K562 (cell line): ENCODE results near the gene PIK3CA. TPM values are rescaled to one million over a fixed set of nuclear protein-coding genes. Genes with fewer than 3 reads are reported as not detected.

ENCODE experiments used
- ARHGAP35 ChIP-seq: fragments of 450-650 bp; IDR thresholded peaks from 2 replicates; pipeline ENCODE4 v1.6.1; 2018; ENCODE audit not compliant: partially characterized antibody
- CAMTA2 ChIP-seq: fragments of 250-450 bp; sonication (Bioruptor Pico); conservative IDR thresholded peaks from 2 replicates; pipeline ENCODE4 v1.5.1; 2022
- CHAMP1 ChIP-seq: fragments of 450-650 bp; IDR thresholded peaks from 2 replicates; pipeline ENCODE4 v1.6.1; 2016; ENCODE audit warnings: mild to moderate bottlenecking
- ELK3 ChIP-seq: fragments of 450-650 bp; formaldehyde crosslinking; IDR thresholded peaks from 2 replicates; pipeline ENCODE4 v1.4.0; 2020; ENCODE audit warnings: mild to moderate bottlenecking
- GATAD2B ChIP-seq: fragments of 450-650 bp; IDR thresholded peaks from 2 replicates; pipeline ENCODE4 v1.6.1; 2017; ENCODE audit warnings: mild to moderate bottlenecking, borderline replicate concordance
- HMG20B ChIP-seq: fragments of 250-450 bp; sonication (Bioruptor Pico); IDR thresholded peaks from 2 replicates; pipeline ENCODE4 v1.5.0; 2021; ENCODE audit warnings: mild to moderate bottlenecking
- L3MBTL2 ChIP-seq: fragments of 450-650 bp; IDR thresholded peaks from 2 replicates; pipeline ENCODE4 v1.6.1; 2016; ENCODE audit warnings: mild to moderate bottlenecking, moderate library complexity
- MAZ ChIP-seq, 2 experiments: fragments of 450-650 bp in 1 of 2; sonication (generic) in 1 of 2; formaldehyde crosslinking; IDR thresholded peaks in 1 of 2; conservative IDR thresholded peaks in 1 of 2; 2 replicates each; pipeline versions ENCODE4 v1.4.0 to v1.5.0; 2020; ENCODE audit warnings: mild to moderate bottlenecking in 1 of 2, missing genetic modification reagents in 1 of 2
- MXI1 ChIP-seq: IDR thresholded peaks from 2 replicates; pipeline ENCODE4 v1.6.1; 2011; ENCODE audit warnings: low read depth, mild to moderate bottlenecking, improper control_type of control experiment, low read length
- RBM39 ChIP-seq: fragments of 200-400 bp; formaldehyde crosslinking; optimal IDR thresholded peaks from 2 replicates; pipeline ENCODE3; 2018; ENCODE audit warnings: low read depth, low read length
- RUNX1 ChIP-seq: sonication (generic); IDR thresholded peaks from 2 replicates; pipeline ENCODE4 v1.6.1; 2016; ENCODE audit warnings: antibody characterized with exemption, low read depth
- TGIF2 ChIP-seq: sonication (generic); formaldehyde crosslinking; IDR thresholded peaks from 2 replicates; pipeline ENCODE4 v1.8.1; 2022; ENCODE audit warnings: mild to moderate bottlenecking, missing genetic modification reagents, moderate library complexity
- ZEB2 ChIP-seq: fragments of 450-650 bp; IDR thresholded peaks from 2 replicates; pipeline ENCODE4 v1.6.1; 2016
- ZNF395 ChIP-seq: fragments of 200-800 bp; sonication (Bioruptor generic); IDR thresholded peaks from 2 replicates; pipeline ENCODE4 v1.6.1; 2017; ENCODE audit warnings: missing genetic modification characterization, missing compliant biosample characterization
- ZNF639 ChIP-seq, 2 experiments: fragments of 200-800 bp in 1 of 2; sonication (Bioruptor generic) in 1 of 2; sonication (generic) in 1 of 2; formaldehyde crosslinking in 1 of 2; IDR thresholded peaks in 1 of 2; conservative IDR thresholded peaks in 1 of 2; 2 replicates each; pipeline versions ENCODE4 v1.5.0 to v1.6.1; 2016 to 2020; ENCODE audit warnings: missing compliant biosample characterization in 1 of 2, missing genetic modification characterization in 1 of 2, missing genetic modification reagents in 1 of 2
- polyA plus RNA-seq, 8 experiments: library from polyadenylated mRNA; depleted of rRNA in 4 of 8; stranded (reverse) in 5 of 8; unstranded in 3 of 8; fragments of >200 nt; fragmentation: Nextera tagmentation in 2 of 8; fragmentation: Illumina TruSeq in 1 of 8; extraction: Ambion mirVana in 2 of 8; extraction: Trizol in 1 of 8; gene quantifications; 2 replicates each; pipeline versions ENCODE4 v1.2.1 to v1.2.3, GENCODE V29; 2011 to 2014; ENCODE audit warnings: inconsistent platforms in 1 of 8, missing spikeins in 1 of 8
- total RNA-seq, 7 experiments: library from RNA; depleted of rRNA in 6 of 7; stranded (reverse); fragments of >200 nt in 6 of 7; fragmentation: Illumina TruSeq in 2 of 7; extraction: Trizol in 2 of 7; gene quantifications; 2 replicates each; pipeline versions ENCODE4 v1.2.1 to v1.2.3, GENCODE V29; 2011 to 2021; ENCODE audit warnings: low replicate concordance in 1 of 7
- TF ChIP-seq, protein P1 (sequence below): sonication (generic); formaldehyde crosslinking; IDR thresholded peaks from 2 replicates; pipeline ENCODE4 v1.8.0; 2022; ENCODE audit warnings: mild to moderate bottlenecking, missing genetic modification reagents
- TF ChIP-seq, protein P2 (sequence below): fragments of 450-650 bp; IDR thresholded peaks from 2 replicates; pipeline ENCODE4 v1.6.1; 2016; ENCODE audit warnings: missing biosample characterization, missing genetic modification characterization

PIK3CA gene
- total and polyA plus RNA-seq, 9 of the 15 experiments (the other 6 are each of a cell fraction or from before 2014, with no cell fraction given), result 3.8 to 19.4 (median 10.8) TPM

DNA sequence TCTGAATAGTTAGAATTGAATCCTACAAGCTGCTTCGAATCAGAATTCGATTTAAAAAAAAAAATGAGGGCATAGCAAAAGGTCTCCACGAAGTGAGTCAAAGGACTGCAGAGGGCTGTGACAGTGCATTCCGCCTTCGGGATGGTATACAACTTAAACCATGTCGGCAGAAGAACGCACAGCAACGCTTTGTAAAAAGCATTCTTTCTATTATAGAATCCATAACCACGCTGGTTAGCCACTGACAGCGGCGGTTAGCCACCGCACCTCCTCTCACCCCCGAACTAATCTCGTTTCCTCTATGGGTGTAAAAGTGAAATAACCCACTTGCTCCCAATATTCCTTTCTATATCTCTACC lies 664 bp upstream of the PIK3CA start (continued):
- no peak for TF ChIP-seq ZNF395 (CRISPR knock-in tag)
- TF ChIP-seq, protein P1, sequence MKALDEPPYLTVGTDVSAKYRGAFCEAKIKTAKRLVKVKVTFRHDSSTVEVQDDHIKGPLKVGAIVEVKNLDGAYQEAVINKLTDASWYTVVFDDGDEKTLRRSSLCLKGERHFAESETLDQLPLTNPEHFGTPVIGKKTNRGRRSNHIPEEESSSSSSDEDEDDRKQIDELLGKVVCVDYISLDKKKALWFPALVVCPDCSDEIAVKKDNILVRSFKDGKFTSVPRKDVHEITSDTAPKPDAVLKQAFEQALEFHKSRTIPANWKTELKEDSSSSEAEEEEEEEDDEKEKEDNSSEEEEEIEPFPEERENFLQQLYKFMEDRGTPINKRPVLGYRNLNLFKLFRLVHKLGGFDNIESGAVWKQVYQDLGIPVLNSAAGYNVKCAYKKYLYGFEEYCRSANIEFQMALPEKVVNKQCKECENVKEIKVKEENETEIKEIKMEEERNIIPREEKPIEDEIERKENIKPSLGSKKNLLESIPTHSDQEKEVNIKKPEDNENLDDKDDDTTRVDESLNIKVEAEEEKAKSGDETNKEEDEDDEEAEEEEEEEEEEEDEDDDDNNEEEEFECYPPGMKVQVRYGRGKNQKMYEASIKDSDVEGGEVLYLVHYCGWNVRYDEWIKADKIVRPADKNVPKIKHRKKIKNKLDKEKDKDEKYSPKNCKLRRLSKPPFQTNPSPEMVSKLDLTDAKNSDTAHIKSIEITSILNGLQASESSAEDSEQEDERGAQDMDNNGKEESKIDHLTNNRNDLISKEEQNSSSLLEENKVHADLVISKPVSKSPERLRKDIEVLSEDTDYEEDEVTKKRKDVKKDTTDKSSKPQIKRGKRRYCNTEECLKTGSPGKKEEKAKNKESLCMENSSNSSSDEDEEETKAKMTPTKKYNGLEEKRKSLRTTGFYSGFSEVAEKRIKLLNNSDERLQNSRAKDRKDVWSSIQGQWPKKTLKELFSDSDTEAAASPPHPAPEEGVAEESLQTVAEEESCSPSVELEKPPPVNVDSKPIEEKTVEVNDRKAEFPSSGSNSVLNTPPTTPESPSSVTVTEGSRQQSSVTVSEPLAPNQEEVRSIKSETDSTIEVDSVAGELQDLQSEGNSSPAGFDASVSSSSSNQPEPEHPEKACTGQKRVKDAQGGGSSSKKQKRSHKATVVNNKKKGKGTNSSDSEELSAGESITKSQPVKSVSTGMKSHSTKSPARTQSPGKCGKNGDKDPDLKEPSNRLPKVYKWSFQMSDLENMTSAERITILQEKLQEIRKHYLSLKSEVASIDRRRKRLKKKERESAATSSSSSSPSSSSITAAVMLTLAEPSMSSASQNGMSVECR (CRISPR knock-in tag), result peak; percentile 69
- peak; percentile 49 for TF ChIP-seq MXI1
- TF ChIP-seq ZEB2, result no peak
- TF ChIP-seq RBM39, result no peak
- TF ChIP-seq ARHGAP35, result no peak
- no peak for TF ChIP-seq MAZ (CRISPR knock-in tag; conservative IDR thresholded peaks at IDR 0.05 in 1 of 2, IDR thresholded peaks at IDR 0.05 in 1 of 2)
- TF ChIP-seq L3MBTL2, result peak; percentile 33; the same call in 1 of the 2 replicates
- TF ChIP-seq CAMTA2 (CRISPR knock-in tag), result no peak
- TF ChIP-seq HMG20B (CRISPR knock-in tag), result no peak
- no peak for TF ChIP-seq ELK3 (CRISPR knock-in tag)
- TF ChIP-seq, protein P2, sequence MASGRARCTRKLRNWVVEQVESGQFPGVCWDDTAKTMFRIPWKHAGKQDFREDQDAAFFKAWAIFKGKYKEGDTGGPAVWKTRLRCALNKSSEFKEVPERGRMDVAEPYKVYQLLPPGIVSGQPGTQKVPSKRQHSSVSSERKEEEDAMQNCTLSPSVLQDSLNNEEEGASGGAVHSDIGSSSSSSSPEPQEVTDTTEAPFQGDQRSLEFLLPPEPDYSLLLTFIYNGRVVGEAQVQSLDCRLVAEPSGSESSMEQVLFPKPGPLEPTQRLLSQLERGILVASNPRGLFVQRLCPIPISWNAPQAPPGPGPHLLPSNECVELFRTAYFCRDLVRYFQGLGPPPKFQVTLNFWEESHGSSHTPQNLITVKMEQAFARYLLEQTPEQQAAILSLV (tag), result no peak
- TF ChIP-seq TGIF2 (CRISPR knock-in tag), result no peak
- no peak for TF ChIP-seq CHAMP1
- no peak for TF ChIP-seq RUNX1
- TF ChIP-seq ZNF639 (CRISPR knock-in tag; conservative IDR thresholded peaks at IDR 0.05 in 1 of 2, IDR thresholded peaks at IDR 0.05 in 1 of 2), result peak in 1 of 2 experiments; percentile 80; a peak in 2 of 4 replicates
- no peak for TF ChIP-seq GATAD2B
